Brain microvascular endothelial cell (primary cell): Measurements from ENCODE around the gene TBATA.

Experiments
- DNase-seq: peaks from one replicate; pipeline ENCODE4 v3.0.0-alpha.2; 2020
- H3K27ac ChIP-seq: fragments of 250-450 bp; sonication (Bioruptor Pico); 2 replicates; pipeline ENCODE4 v1.5.1; 2020; ENCODE audit warnings: mild to moderate bottlenecking, moderate library complexity
- H3K27me3 ChIP-seq: fragments of 250-450 bp; sonication (Bioruptor Pico); replicated peaks from 2 replicates; pipeline ENCODE4 v1.5.1; 2020; ENCODE audit warnings: mild to moderate bottlenecking
- H3K36me3 ChIP-seq: fragments of 250-450 bp; sonication (Bioruptor Pico); replicated peaks from 2 replicates; pipeline ENCODE4 v1.5.1; 2020; ENCODE audit warnings: mild to moderate bottlenecking
- H3K4me3 ChIP-seq: 2 replicates; pipeline ENCODE4 v1.5.1; 2011; ENCODE audit warnings: low read depth, mild to moderate bottlenecking, control low read depth, low read length, moderate library complexity
- in situ Hi-C: cut with HindIII; loops from 2 replicates; pipeline ENCODE4 v1.10.0; 2017; ENCODE audit warnings: low sequenced_read_pairs, low pct_ligation_motif_present
- TF ChIP-seq, protein P1 (sequence below): IDR thresholded peaks from 2 replicates; pipeline ENCODE4 v1.5.1; 2011; ENCODE audit warnings: low read depth, mild to moderate bottlenecking, moderate library complexity, low read length, control low read depth, inconsistent platforms; ENCODE audit errors: missing control alignments

The TBATA gene

GRCh38 chr10:70832221-70832620 is 47.0 kb upstream of the TBATA start:
- DNase-seq = no peak
- in situ Hi-C loops = no loop called here
- no peak overlapping the region for H3K4me3 ChIP-seq

DNA sequence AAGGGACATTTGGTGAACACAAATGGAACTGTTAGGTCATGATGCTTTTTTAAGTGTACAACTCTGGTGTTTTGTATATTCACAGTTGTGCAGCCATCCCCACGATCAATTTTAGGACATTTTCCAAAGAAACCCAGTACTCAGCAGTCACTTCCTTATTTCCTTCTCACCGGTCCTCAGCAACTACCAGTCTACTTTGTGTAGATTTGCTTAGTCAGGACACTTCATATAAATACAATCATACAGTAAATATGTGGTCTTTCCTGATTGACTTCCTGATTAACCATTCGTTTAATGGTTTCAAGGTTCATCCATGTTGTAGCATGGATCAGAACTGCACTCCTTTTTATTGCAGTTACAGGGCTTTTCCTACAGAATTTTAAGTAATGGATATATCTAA is 45.0 kb upstream of the TBATA start:
- H3K27ac ChIP-seq = no peak overlapping the region
- H3K4me3 ChIP-seq = no peak overlapping the region
- in situ Hi-C loops = no loop called here
- no peaks in the 10 kb centered on the region for H3K27me3 ChIP-seq
- DNase-seq = no peak
- TF ChIP-seq, protein P1, sequence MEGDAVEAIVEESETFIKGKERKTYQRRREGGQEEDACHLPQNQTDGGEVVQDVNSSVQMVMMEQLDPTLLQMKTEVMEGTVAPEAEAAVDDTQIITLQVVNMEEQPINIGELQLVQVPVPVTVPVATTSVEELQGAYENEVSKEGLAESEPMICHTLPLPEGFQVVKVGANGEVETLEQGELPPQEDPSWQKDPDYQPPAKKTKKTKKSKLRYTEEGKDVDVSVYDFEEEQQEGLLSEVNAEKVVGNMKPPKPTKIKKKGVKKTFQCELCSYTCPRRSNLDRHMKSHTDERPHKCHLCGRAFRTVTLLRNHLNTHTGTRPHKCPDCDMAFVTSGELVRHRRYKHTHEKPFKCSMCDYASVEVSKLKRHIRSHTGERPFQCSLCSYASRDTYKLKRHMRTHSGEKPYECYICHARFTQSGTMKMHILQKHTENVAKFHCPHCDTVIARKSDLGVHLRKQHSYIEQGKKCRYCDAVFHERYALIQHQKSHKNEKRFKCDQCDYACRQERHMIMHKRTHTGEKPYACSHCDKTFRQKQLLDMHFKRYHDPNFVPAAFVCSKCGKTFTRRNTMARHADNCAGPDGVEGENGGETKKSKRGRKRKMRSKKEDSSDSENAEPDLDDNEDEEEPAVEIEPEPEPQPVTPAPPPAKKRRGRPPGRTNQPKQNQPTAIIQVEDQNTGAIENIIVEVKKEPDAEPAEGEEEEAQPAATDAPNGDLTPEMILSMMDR = no peak
- no peaks in the 10 kb centered on the region for H3K36me3 ChIP-seq

More at GRCh38 chr10:70832221-70832620, 47.0 kb upstream of the TBATA start:
- H3K27ac ChIP-seq = peak overlapping the region; percentile 98
- no peaks in the 10 kb centered on the region for H3K36me3 ChIP-seq
- H3K27me3 ChIP-seq = no peaks in the 10 kb centered on the region
- TF ChIP-seq, protein P1 = no peak

- Histone ChIP-seq H3K4me3 (no peak overlapping the region), H3K36me3 (peaks cover 2% of the 10 kb centered on the region), H3K27ac (no peak overlapping the region), H3K27me3 (no peaks in the 10 kb centered on the region)
- TF ChIP-seq, protein P1 = no peak
- in situ Hi-C loops = no loop called here
- no peak for DNase-seq
Measured at GRCh38 chr10:70829543-70829942, 44.4 kb upstream of the TBATA start.

DNA sequence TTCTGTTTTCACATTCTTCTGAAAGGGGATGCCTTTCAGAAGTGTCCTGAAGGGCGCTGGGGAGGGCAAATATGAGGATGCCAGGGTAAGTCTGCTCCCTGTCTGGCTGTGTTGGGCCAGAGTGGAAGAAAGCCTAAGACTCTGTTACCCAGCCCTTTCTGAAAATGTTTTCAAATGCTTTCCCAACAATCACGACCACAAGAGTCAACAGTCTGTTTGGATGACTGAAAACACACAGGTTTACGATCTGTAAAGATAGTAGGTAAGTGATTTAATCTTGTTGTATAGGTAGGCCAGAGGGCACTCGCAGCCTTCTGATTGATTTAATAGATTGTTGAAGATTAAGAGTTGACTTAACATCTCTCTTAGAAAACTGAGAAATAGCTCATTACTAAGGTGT is 43.7 kb upstream of the TBATA start:
- no peak for DNase-seq
- no peaks in the 10 kb centered on the region for H3K27me3 ChIP-seq
- no peak overlapping the region for H3K27ac ChIP-seq
- TF ChIP-seq, protein P1 = no peak
- peaks cover 2% of the 10 kb centered on the region for H3K36me3 ChIP-seq
- in situ Hi-C loops = no loop called here
- H3K4me3 ChIP-seq = no peak overlapping the region

- no peak overlapping the region for H3K27ac ChIP-seq
- in situ Hi-C loops = no loop called here
- DNase-seq = no peak
- TF ChIP-seq, protein P1 = no peak
- H3K36me3 ChIP-seq = peaks cover 2% of the 10 kb centered on the region
- H3K27me3 ChIP-seq = no peaks in the 10 kb centered on the region
- no peak overlapping the region for H3K4me3 ChIP-seq
Measured at GRCh38 chr10:70827086-70827757, 42.0 kb upstream of the TBATA start.

- Histone ChIP-seq H3K36me3 (peaks cover 14% of the 10 kb centered on the region), H3K4me3 (no peak overlapping the region), H3K27ac (no peak overlapping the region), H3K27me3 (no peaks in the 10 kb centered on the region)
- no peak for DNase-seq
- in situ Hi-C loops = no loop called here
- TF ChIP-seq, protein P1 = no peak
Measured at GRCh38 chr10:70822076-70822820, 37.1 kb upstream of the TBATA start.
